Measurements from ENCODE around the gene TXK.

- TF ChIP-seq CTCF (IDR thresholded peaks at IDR 0.05) (no peak), POLR2A (IDR thresholded peaks at IDR 0.05) (no peak)
These were observed 109.0 kb downstream of the TXK start for GRCh38 chr4:48025005-48025404.
